Measurements from ENCODE around the gene SGK1.

- TF ChIP-seq POLR2A (IDR thresholded peaks at IDR 0.05) (no peak), CTCF (IDR thresholded peaks at IDR 0.05) (no peak)
Measured at GRCh38 chr6:134356405-134356804, 38.5 kb upstream of the SGK1 start.

Data from breast epithelium (tissue), 3 donors.